SU-DHL-6 (cell line): ENCODE data around the gene TNFRSF12A.

Experiments
- H2AFZ ChIP-seq: fragments of 200-600 bp; sonication (generic); 2 replicates; pipeline ENCODE4 v1.6.1; 2014; ENCODE audit warnings: low read depth, mild to moderate bottlenecking, moderate library complexity, mixed read lengths, antibody characterized with exemption, low read length; ENCODE audit not compliant: severe bottlenecking
- H3F3A ChIP-seq: fragments of 200-600 bp; shearing (Covaris generic); 2 replicates; pipeline ENCODE4 v1.6.0; 2016; ENCODE audit warnings: antibody characterized with exemption, mild to moderate bottlenecking; ENCODE audit not compliant: insufficient read depth
- H3K27ac ChIP-seq: fragments of 200-600 bp; sonication (generic); 2 replicates; pipeline ENCODE4 v1.5.1; 2016; ENCODE audit warnings: low read depth, mild to moderate bottlenecking, low read length, moderate library complexity, mixed read lengths
- H3K27me3 ChIP-seq: fragments of 200-600 bp; sonication (generic), shearing (Covaris generic); 2 replicates; pipeline ENCODE4 v1.6.0; 2014; ENCODE audit warnings: mild to moderate bottlenecking, low read length
- H3K36me3 ChIP-seq: fragments of 200-600 bp; sonication (generic); 2 replicates; pipeline ENCODE4 v1.6.1; 2014; ENCODE audit warnings: mild to moderate bottlenecking, low read length, mixed read lengths
- H3K4me2 ChIP-seq: fragments of 300-600, 200-600 bp; shearing (Covaris generic), sonication (generic); 2 replicates; pipeline ENCODE4 v1.6.0; 2014; ENCODE audit warnings: low read length, low read depth, mild to moderate bottlenecking; ENCODE audit not compliant: poor library complexity, severe bottlenecking
- H3K4me3 ChIP-seq: fragments of 200-600 bp; sonication (generic); 2 replicates; pipeline ENCODE4 v1.5.1; 2014; ENCODE audit warnings: antibody characterized with exemption, low read length, mild to moderate bottlenecking, mixed read lengths; ENCODE audit not compliant: insufficient read depth, poor library complexity, severe bottlenecking
- H3K79me2 ChIP-seq: fragments of 200-600 bp; sonication (generic); 2 replicates; pipeline ENCODE4 v1.6.1; 2014; ENCODE audit warnings: mild to moderate bottlenecking, low read length, moderate library complexity; ENCODE audit not compliant: insufficient read depth
- H3K9ac ChIP-seq: fragments of 200-600 bp; sonication (generic); 2 replicates; pipeline ENCODE4 v1.7.0; 2014; ENCODE audit warnings: mild to moderate bottlenecking, low read length
- H3K9me2 ChIP-seq: fragments of 200-600 bp; sonication (generic); replicated peaks from 2 replicates; pipeline ENCODE4 v1.6.1; 2014; ENCODE audit warnings: low read length; ENCODE audit not compliant: insufficient read depth
- H3K9me3 ChIP-seq: fragments of 200-600 bp; sonication (generic); 2 replicates; pipeline ENCODE4 v1.6.1; 2014; ENCODE audit warnings: low read length, mixed read lengths; ENCODE audit not compliant: insufficient read depth
- H4K20me1 ChIP-seq: fragments of 200-600 bp; sonication (generic); 2 replicates; pipeline ENCODE4 v1.6.1; 2014; ENCODE audit warnings: low read depth, mild to moderate bottlenecking, antibody characterized with exemption, low read length, moderate library complexity, mixed read lengths
- CTCF ChIP-seq: fragments of 200-600 bp; sonication (generic); IDR thresholded peaks from one replicate; pipeline ENCODE4 v1.5.1; 2017; ENCODE audit warnings: antibody characterized with exemption, mild to moderate bottlenecking, low read length, moderate library complexity; ENCODE audit not compliant: insufficient read depth, poor library complexity, severe bottlenecking
- EZH2phosphoT487 ChIP-seq: fragments of 200-600 bp; sonication (generic), shearing (Covaris generic); conservative IDR thresholded peaks from 2 replicates; pipeline ENCODE4 v1.6.1; 2018; ENCODE audit warnings: mild to moderate bottlenecking, antibody characterized with exemption, low read length, moderate library complexity, mixed read lengths

TNFRSF12A gene

DNA sequence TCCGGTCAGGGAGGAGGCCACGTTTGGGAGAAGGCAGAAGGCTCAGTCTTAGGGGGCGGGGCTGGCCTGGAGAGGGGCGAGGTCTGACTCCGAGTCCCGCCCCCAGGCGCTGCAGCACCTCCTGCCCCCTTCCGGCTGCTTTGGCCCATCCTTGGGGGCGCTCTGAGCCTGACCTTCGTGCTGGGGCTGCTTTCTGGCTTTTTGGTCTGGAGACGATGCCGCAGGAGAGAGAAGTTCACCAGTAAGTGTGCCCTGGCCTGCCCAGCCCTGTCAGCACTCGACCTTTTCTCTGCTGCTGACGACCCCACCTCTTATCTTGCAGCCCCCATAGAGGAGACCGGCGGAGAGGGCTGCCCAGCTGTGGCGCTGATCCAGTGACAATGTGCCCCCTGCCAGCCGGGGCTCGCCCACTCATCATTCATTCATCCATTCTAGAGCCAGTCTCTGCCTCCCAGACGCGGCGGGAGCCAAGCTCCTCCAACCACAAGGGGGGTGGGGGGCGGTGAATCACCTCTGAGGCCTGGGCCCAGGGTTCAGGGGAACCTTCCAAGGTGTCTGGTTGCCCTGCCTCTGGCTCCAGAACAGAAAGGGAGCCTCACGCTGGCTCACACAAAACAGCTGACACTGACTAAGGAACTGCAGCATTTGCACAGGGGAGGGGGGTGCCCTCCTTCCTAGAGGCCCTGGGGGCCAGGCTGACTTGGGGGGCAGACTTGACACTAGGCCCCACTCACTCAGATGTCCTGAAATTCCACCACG, 1.5 kb downstream of the TNFRSF12A start:
- H3K36me3 ChIP-seq, result no peaks in the 10 kb centered on the region
- H3F3A ChIP-seq, result peaks cover 18% of the 10 kb centered on the region
- H3K9ac ChIP-seq, result peak overlapping the region; percentile 68

GRCh38 chr16:3022208-3022683, 2.1 kb downstream of the TNFRSF12A start:
- no peak for TF ChIP-seq CTCF
- TF ChIP-seq EZH2phosphoT487, result no peak
- Histone ChIP-seq H3K27ac (peak overlapping the region; percentile 79; the same call in 1 of the 2 replicates), H3F3A (peaks cover 18% of the 10 kb centered on the region), H4K20me1 (no peaks in the 10 kb centered on the region), H3K36me3 (no peaks in the 10 kb centered on the region), H3K4me3 (no peak overlapping the region), H2AFZ (no peak overlapping the region), H3K9ac (peak overlapping the region; percentile 79; the same call in 1 of the 2 replicates), H3K79me2 (no peaks in the 10 kb centered on the region), H3K9me3 (no peaks in the 10 kb centered on the region), H3K9me2 (no peaks in the 10 kb centered on the region), H3K27me3 (no peaks in the 10 kb centered on the region), H3K4me2 (peak overlapping the region; percentile 97)

More for the DNA sequence above, 1.5 kb downstream of the TNFRSF12A start:
- Histone ChIP-seq H3K4me2 (peak overlapping the region; percentile 97), H3K79me2 (no peaks in the 10 kb centered on the region), H2AFZ (no peak overlapping the region), H3K9me2 (no peaks in the 10 kb centered on the region), H3K27ac (peak overlapping the region; percentile 79), H3K27me3 (no peaks in the 10 kb centered on the region), H3K9me3 (no peaks in the 10 kb centered on the region), H3K4me3 (peak overlapping the region; percentile 65), H4K20me1 (no peaks in the 10 kb centered on the region)
- no peak for TF ChIP-seq EZH2phosphoT487
- peak; percentile 42 for TF ChIP-seq CTCF

DNA sequence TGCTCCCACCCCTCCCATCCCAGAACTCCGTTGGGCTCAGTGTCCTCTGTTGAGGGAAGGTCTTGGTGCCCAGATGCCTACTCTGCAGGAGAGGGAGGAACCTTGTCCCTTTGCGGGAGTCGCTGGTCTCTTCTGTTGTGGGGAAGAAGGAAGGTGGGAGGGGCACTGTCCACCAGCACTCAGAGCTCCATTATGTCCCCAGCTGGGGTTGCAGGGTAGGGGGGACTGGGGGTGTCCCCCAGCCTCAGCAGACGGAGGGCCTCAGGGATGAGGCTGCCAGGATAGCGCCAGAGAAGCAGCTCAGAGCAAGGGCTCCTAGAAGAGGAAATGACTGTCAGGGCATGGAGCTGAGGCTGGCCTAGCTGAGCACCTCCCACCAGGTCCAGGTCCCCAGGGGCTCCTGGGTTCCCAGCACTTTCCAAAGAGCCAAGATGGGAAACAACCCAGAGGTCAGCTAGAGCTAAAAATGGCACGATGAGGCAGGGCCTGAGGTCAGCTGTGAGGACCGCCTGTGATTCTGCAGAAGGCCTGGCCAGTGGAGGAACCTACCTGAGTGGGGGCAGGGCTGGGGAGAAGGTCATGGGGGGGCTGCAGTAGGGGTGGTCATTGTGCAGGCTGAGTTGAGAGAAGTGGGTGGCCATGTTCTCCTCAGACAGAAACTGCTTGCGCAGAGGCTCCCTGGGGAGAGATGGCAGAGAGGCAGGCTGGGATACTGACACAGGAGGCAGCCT, 2.7 kb downstream of the TNFRSF12A start:
- peak overlapping the region; percentile 73 for H3K4me3 ChIP-seq
- no peaks in the 10 kb centered on the region for H3K79me2 ChIP-seq
- H3K36me3 ChIP-seq, result no peaks in the 10 kb centered on the region
- no peaks in the 10 kb centered on the region for H4K20me1 ChIP-seq
- H3K27ac ChIP-seq, result peak overlapping the region; percentile 79
- H2AFZ ChIP-seq, result no peak overlapping the region
- H3K9me2 ChIP-seq, result no peaks in the 10 kb centered on the region
- peak overlapping the region; percentile 79 for H3K9ac ChIP-seq
- H3F3A ChIP-seq, result peaks cover 18% of the 10 kb centered on the region
- H3K27me3 ChIP-seq, result no peaks in the 10 kb centered on the region
- TF ChIP-seq EZH2phosphoT487, result no peak
- TF ChIP-seq CTCF, result no peak
- no peaks in the 10 kb centered on the region for H3K9me3 ChIP-seq
- H3K4me2 ChIP-seq, result peak overlapping the region; percentile 97
